CD4-positive, CD25-positive, alpha-beta regulatory T cell (primary cell): ENCODE measurements around the gene CHAC1. TPM values are rescaled to one million over a fixed set of nuclear protein-coding genes. Genes with fewer than 3 reads are reported as not detected.

Source experiments
- ATAC-seq, 2 donors: fragments of 150-1000 bp; cut with Tn5 transposase; one replicate each; pipeline ENCODE4 v1.10.0; 2021; ENCODE audit warnings: low read depth in 2 of 2, moderate number of reproducible peaks in 2 of 2, moderate library complexity in 1 of 2
- DNase-seq, 3 donors: peaks; one replicate each; pipeline versions ENCODE4 v3.0.0 to v3.0.0-alpha.2; 2012 to 2022; ENCODE audit warnings: mixed read lengths in 1 of 3
- H3K27ac ChIP-seq: one replicate; pipeline ENCODE4 v1.7.0; 2013; ENCODE audit warnings: mild to moderate bottlenecking, low read length; ENCODE audit not compliant: insufficient read depth, poor library complexity, severe bottlenecking
- H3K27me3 ChIP-seq: one replicate; pipeline ENCODE4 v1.7.0; 2013; ENCODE audit warnings: low read length; ENCODE audit not compliant: control insufficient read depth, insufficient read depth
- H3K36me3 ChIP-seq: one replicate; pipeline ENCODE4 v1.7.0; 2013; ENCODE audit warnings: mild to moderate bottlenecking, low read length, moderate library complexity; ENCODE audit not compliant: control insufficient read depth, insufficient read depth
- H3K4me1 ChIP-seq: 2 replicates; pipeline ENCODE4 v1.7.0; 2013; ENCODE audit warnings: mild to moderate bottlenecking, low read length; ENCODE audit not compliant: insufficient read depth, control insufficient read depth, poor library complexity, severe bottlenecking
- H3K4me3 ChIP-seq: one replicate; pipeline ENCODE4 v1.7.0; 2013; ENCODE audit warnings: low read depth, mild to moderate bottlenecking, low read length, moderate library complexity
- H3K9me3 ChIP-seq, 2 experiments: 1 replicate in 1 of 2; 2 replicates in 1 of 2; pipeline ENCODE4 v1.7.0; 2013; ENCODE audit warnings: low read length in 2 of 2, mild to moderate bottlenecking in 1 of 2, moderate library complexity in 1 of 2; ENCODE audit not compliant: control insufficient read depth in 2 of 2
- H3K27ac Mint-ChIP-seq, 3 donors: one replicate each; pipeline ENCODE4 v1.8.0; 2020 to 2022; ENCODE audit warnings: mild to moderate bottlenecking in 3 of 3, mixed read lengths in 3 of 3, moderate library complexity in 2 of 3
- H3K27me3 Mint-ChIP-seq: one replicate; pipeline ENCODE4 v1.8.0; 2022; ENCODE audit warnings: mild to moderate bottlenecking, mixed read lengths
- H3K36me3 Mint-ChIP-seq: one replicate; pipeline ENCODE4 v1.8.0; 2020; ENCODE audit warnings: mixed read lengths
- H3K4me1 Mint-ChIP-seq, 4 donors: one replicate each; pipeline ENCODE4 v1.8.0; 2020 to 2022; ENCODE audit warnings: mixed read lengths in 4 of 4, mild to moderate bottlenecking in 1 of 4
- H3K4me3 Mint-ChIP-seq, 4 donors: one replicate each; pipeline ENCODE4 v1.8.0; 2020 to 2022; ENCODE audit warnings: mild to moderate bottlenecking in 4 of 4, mixed read lengths in 4 of 4, moderate library complexity in 3 of 4
- H3K9me3 Mint-ChIP-seq, 7 donors: one replicate each; pipeline ENCODE4 v1.8.0; 2020 to 2022; ENCODE audit warnings: mixed read lengths in 7 of 7, mild to moderate bottlenecking in 3 of 7, moderate library complexity in 2 of 7
- polyA plus RNA-seq, 4 donors: library from polyadenylated mRNA; unstranded; fragments of 300-500 nt; fragmentation: Illumina TruSeq; gene quantifications; one replicate each; pipeline ENCODE4 v1.2.3, GENCODE V29; 2021
- total RNA-seq: library from RNA; stranded (reverse); gene quantifications from one replicate; pipeline ENCODE4 v1.2.3, GENCODE V29; 2022

Gene CHAC1
- total and polyA plus RNA-seq, 5 donors from 2014 or later: 0.26 to 0.64 (median 0.45) TPM; not detected in 2

DNA sequence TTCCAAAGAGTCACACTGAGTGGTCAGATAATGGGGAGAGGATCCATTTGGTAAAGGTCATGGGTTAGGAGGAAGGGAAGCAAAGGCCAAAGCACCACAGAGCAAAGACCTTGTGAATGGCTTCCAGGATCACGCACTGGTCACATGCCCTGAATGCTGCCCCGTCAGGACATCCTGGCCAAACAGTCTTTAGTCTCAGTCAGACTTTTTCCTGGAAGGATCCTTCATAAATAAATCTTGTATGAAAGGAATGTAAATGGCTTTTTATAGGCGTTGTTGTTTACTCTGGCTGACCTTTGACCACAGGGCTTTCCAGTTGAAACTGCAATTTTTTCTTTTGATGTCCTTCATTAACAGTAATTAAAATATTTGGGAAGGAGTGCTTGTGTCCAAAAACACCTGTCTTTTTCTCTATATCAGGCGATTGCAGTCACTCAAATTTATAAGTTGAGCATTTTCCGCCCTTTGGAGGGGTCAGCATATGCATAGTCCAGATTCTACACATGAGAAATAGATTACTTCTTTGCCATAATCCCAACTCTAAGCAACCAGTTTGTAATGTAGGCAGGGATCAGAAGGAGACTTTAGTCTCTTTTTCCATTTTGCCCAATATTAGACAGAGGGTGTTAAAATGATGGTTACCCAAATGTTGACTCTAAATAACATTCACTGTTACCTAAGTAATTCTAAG is 48.4 kb downstream of the CHAC1 start:
- Histone ChIP-seq H3K4me3 (no peak overlapping the region), H3K27ac (no peak overlapping the region), H3K36me3 (peaks cover 43% of the 10 kb centered on the region), H3K4me1 (no peaks in the 10 kb centered on the region), H3K9me3 (no peaks in the 10 kb centered on the region), H3K27me3 (no peaks in the 10 kb centered on the region)
- ATAC-seq (no peak), DNase-seq (no peak)
- H3K9me3 Mint-ChIP-seq: no peaks in the 10 kb centered on the region
- H3K27me3 Mint-ChIP-seq: no peaks in the 10 kb centered on the region
- peaks cover 0 to 2% (median 0%) of the 10 kb centered on the region in 4 donors for H3K4me1 Mint-ChIP-seq
- no peak overlapping the region for H3K4me3 Mint-ChIP-seq
- H3K27ac Mint-ChIP-seq: no peak overlapping the region
- H3K36me3 Mint-ChIP-seq: peaks cover 42% of the 10 kb centered on the region

DNA sequence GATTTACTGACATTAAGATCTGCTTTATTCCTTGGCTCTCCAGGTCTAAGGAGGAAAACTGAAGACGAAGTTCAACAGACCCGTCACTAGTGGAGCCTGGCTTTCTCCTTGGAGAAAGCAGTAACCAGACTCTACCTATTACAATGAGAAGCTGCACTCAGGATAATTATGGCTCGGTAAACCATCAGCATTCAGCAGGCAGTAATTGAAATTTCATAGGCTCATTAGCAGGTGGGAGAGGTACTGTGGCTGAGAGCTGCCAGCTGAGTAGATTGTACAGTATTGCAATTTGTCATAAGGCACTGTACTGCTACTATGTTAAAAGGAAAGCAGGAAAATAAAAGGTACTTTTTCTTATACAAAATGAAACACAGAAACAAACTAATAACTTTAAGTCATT is 51.2 kb downstream of the CHAC1 start:
- H3K4me1 ChIP-seq: no peaks in the 10 kb centered on the region
- Mint-ChIP-seq H3K4me3 (no peak overlapping the region), H3K27ac (no peak overlapping the region), H3K27me3 (no peaks in the 10 kb centered on the region), H3K9me3 (no peaks in the 10 kb centered on the region), H3K36me3 (peaks cover 45% of the 10 kb centered on the region), H3K4me1 (peaks cover 0 to 7% (median 1%) of the 10 kb centered on the region in 4 donors)
- no peak overlapping the region for H3K4me3 ChIP-seq
- H3K27ac ChIP-seq: no peak overlapping the region
- H3K27me3 ChIP-seq: no peaks in the 10 kb centered on the region
- ATAC-seq: no peak
- no peak for DNase-seq
- no peaks in the 10 kb centered on the region for H3K9me3 ChIP-seq
- H3K36me3 ChIP-seq: peaks cover 39% of the 10 kb centered on the region

Other genes with a start within 250 kb of the CHAC1 start
- 27.7 TPM for gene RMDN3, start 198.2 kb upstream of the CHAC1 start, total RNA-seq
- gene RMDN3, start 198.2 kb upstream of the CHAC1 start, polyA plus RNA-seq: 10 to 100 TPM; 17.6 to 22.6 (median 21.6) TPM
- 23.4 TPM for gene GCHFR, start 189.4 kb upstream of the CHAC1 start, total RNA-seq
- gene GCHFR, start 189.4 kb upstream of the CHAC1 start, polyA plus RNA-seq: 100 to 1,000 TPM; 111 to 163 (median 127) TPM
- 1.9 TPM for gene C15orf62, start 183.5 kb upstream of the CHAC1 start, total RNA-seq
- gene C15orf62, start 183.5 kb upstream of the CHAC1 start, polyA plus RNA-seq: under 1 TPM in 3 of 4 donors, not detected in 1; 0.17 to 0.30 (median 0.30) TPM
- 24.4 TPM for gene ZFYVE19, start 146.4 kb upstream of the CHAC1 start, total RNA-seq
- gene ZFYVE19, start 146.4 kb upstream of the CHAC1 start, polyA plus RNA-seq: 10 to 100 TPM; 14.5 to 17.3 (median 15.7) TPM
- gene DNAJC17, start 146.0 kb upstream of the CHAC1 start, total RNA-seq: 32.6 TPM
- gene DNAJC17, start 146.0 kb upstream of the CHAC1 start, polyA plus RNA-seq: 10 to 100 TPM; 23.7 to 32.7 (median 29.4) TPM
- not detected for gene PPP1R14D, start 124.8 kb upstream of the CHAC1 start, total RNA-seq
- gene PPP1R14D, start 124.8 kb upstream of the CHAC1 start, polyA plus RNA-seq: not detected
- 2.1 TPM for gene SPINT1, start 109.4 kb upstream of the CHAC1 start, total RNA-seq
- gene SPINT1, start 109.4 kb upstream of the CHAC1 start, polyA plus RNA-seq: 1 to 10 TPM in 3 of 4 donors, under 1 TPM in 1; 0.63 to 1.9 (median 1.8) TPM
- gene RHOV, start 79.2 kb upstream of the CHAC1 start, total RNA-seq: not detected
- under 1 TPM in 1 of 4 donors, not detected in 3; 0.09 TPM for gene RHOV, start 79.2 kb upstream of the CHAC1 start, polyA plus RNA-seq
- gene VPS18, start 59.0 kb upstream of the CHAC1 start, total RNA-seq: 26.4 TPM
- gene VPS18, start 59.0 kb upstream of the CHAC1 start, polyA plus RNA-seq: 10 to 100 TPM; 19.5 to 26.5 (median 22.4) TPM
- not detected for gene DLL4, start 24.1 kb upstream of the CHAC1 start, total RNA-seq
- gene DLL4, start 24.1 kb upstream of the CHAC1 start, polyA plus RNA-seq: not detected
- 36.1 TPM for gene INO80, start 162.8 kb downstream of the CHAC1 start, total RNA-seq
- gene INO80, start 162.8 kb downstream of the CHAC1 start, polyA plus RNA-seq: 1 to 10 TPM; 3.0 to 4.1 (median 3.4) TPM